Left cardiac atrium (tissue), 4 donors: Measurements from ENCODE around the gene FANCM. TPM values are rescaled to one million over a fixed set of nuclear protein-coding genes. Genes with fewer than 3 reads are reported as not detected.
"Not testable (repeated sequence)": the region's sequence is repeated elsewhere in the genome, so short reads cannot be mapped to it uniquely, and the experiment has no call there.

Experiments
- ATAC-seq, 2 donors: fragments of 200-7000 bp; cut with Tn5 transposase; one replicate each; pipeline ENCODE4 v1.9.1; 2020; ENCODE audit warnings: mild to moderate bottlenecking in 2 of 2, moderate library complexity in 2 of 2
- DNase-seq: peaks from one replicate; pipeline ENCODE4 v3.0.0-alpha.2; 2020
- intact Hi-C, 2 donors: fragments of 100-400 bp; cut with DNase I; formaldehyde crosslinking; loops; one replicate each; pipeline versions ENCODE4 v1.14.1 to v1.15.1; 2022 to 2023
- total RNA-seq, 2 donors: library from RNA; stranded (reverse); fragmentation: NEBNext Ultra II Directional; extraction: Animal tissue kit (Norgen Biotek cat#: 25700); gene quantifications; one replicate each; pipeline ENCODE4 v1.2.1, GENCODE V29; 2021
- donor health status: DM: no; HTN: yes; CAD: no.
- donor health status: DM: no; HTN: yes; CAD: no; lungs with severe emphysema.
- donor health status: DM: yes; HTN: yes; CAD: no.
- donor health status: Dilated cardiomyopathy.

FANCM gene
- total RNA-seq, 2 donors from 2014 or later: 3.1 to 3.4 TPM

- intact Hi-C loops: no loop called here
- no peak for ATAC-seq
- DNase-seq: no peak
Observed at GRCh38 chr14:45210159-45210558, 74.4 kb downstream of the FANCM start.

GRCh38 chr14:45211295-45211694 lies 75.6 kb downstream of the FANCM start:
- ATAC-seq (no peak), DNase-seq (no peak)
- intact Hi-C loops: no loop called here

GRCh38 chr14:45212231-45212630 lies 76.5 kb downstream of the FANCM start:
- intact Hi-C loops: no loop called here
- ATAC-seq (no peak), DNase-seq (no peak)

GRCh38 chr14:45213716-45214115 lies 78.0 kb downstream of the FANCM start:
- DNase-seq, intact Hi-C loops, ATAC-seq: not testable (repeated sequence)

GRCh38 chr14:45214341-45214740 lies 78.6 kb downstream of the FANCM start:
- DNase-seq, intact Hi-C loops, ATAC-seq: not testable (repeated sequence)

- ATAC-seq (no peak), DNase-seq (no peak)
- intact Hi-C loops: no loop called here
Observed at GRCh38 chr14:45222485-45223262, 86.9 kb downstream of the FANCM start.

GRCh38 chr14:45227566-45227965 lies 91.8 kb downstream of the FANCM start:
- intact Hi-C loops: no loop called here
- no peak for DNase-seq
- no peak for ATAC-seq

- no peak for DNase-seq
- intact Hi-C loops: no loop called here
- no peak for ATAC-seq
Observed at GRCh38 chr14:45238988-45239387, 103.3 kb downstream of the FANCM start.

- intact Hi-C loops: no loop called here
- DNase-seq (no peak), ATAC-seq (no peak)
Observed at GRCh38 chr14:45242706-45243105, 107.0 kb downstream of the FANCM start.

GRCh38 chr14:45246151-45246550 lies 110.4 kb downstream of the FANCM start:
- intact Hi-C loops: no loop called here
- ATAC-seq (no peak), DNase-seq (no peak)

- intact Hi-C loops: no loop called here
- DNase-seq (no peak), ATAC-seq (no peak)
Observed at GRCh38 chr14:45246691-45247090, 111.0 kb downstream of the FANCM start.

GRCh38 chr14:45247427-45247826 lies 111.7 kb downstream of the FANCM start:
- intact Hi-C loops: no loop called here
- DNase-seq: no peak

GRCh38 chr14:45249856-45250575 lies 114.3 kb downstream of the FANCM start:
- DNase-seq: no peak
- no peak for ATAC-seq
- intact Hi-C loops: loop anchor here in 1 of 2 donors (5.0 kb wide), 1 partner anchor 338 kb away; no protein-coding TSS in a partner anchor

More at GRCh38 chr14:45247427-45247826, 111.7 kb downstream of the FANCM start:
- no peak for ATAC-seq

Other genes with a start within 250 kb of the FANCM start
- gene KLHL28, start 174.0 kb upstream of the FANCM start, total RNA-seq: 10 to 100 TPM; 10.5 to 10.9 TPM
- 10 to 100 TPM; 14.8 to 18.6 TPM for gene TOGARAM1, start 173.7 kb upstream of the FANCM start, total RNA-seq
- 10 to 100 TPM; 12.8 to 19.5 TPM for gene PRPF39, start 51.8 kb upstream of the FANCM start, total RNA-seq
- 10 to 100 TPM; 76.0 to 78.9 TPM for gene FKBP3, start 1.4 kb upstream of the FANCM start, total RNA-seq
- gene MIS18BP1, start 117.3 kb downstream of the FANCM start, total RNA-seq: 1 to 10 TPM; 7.1 to 9.1 TPM